Posterior cingulate gyrus (tissue), 11 donors: ENCODE results near the gene ESRRA.

Experiments
- DNase-seq, 10 donors: peaks; one replicate each; pipeline versions ENCODE4 v3.0.0 to v3.0.0-alpha.2; 2020 to 2021; ENCODE audit warnings: mixed read lengths in 3 of 10
- intact Hi-C: fragments of 100-400 bp; cut with DNase I; formaldehyde crosslinking; loops from one replicate; pipeline ENCODE4 v1.15.1; 2023

ESRRA gene

DNA sequence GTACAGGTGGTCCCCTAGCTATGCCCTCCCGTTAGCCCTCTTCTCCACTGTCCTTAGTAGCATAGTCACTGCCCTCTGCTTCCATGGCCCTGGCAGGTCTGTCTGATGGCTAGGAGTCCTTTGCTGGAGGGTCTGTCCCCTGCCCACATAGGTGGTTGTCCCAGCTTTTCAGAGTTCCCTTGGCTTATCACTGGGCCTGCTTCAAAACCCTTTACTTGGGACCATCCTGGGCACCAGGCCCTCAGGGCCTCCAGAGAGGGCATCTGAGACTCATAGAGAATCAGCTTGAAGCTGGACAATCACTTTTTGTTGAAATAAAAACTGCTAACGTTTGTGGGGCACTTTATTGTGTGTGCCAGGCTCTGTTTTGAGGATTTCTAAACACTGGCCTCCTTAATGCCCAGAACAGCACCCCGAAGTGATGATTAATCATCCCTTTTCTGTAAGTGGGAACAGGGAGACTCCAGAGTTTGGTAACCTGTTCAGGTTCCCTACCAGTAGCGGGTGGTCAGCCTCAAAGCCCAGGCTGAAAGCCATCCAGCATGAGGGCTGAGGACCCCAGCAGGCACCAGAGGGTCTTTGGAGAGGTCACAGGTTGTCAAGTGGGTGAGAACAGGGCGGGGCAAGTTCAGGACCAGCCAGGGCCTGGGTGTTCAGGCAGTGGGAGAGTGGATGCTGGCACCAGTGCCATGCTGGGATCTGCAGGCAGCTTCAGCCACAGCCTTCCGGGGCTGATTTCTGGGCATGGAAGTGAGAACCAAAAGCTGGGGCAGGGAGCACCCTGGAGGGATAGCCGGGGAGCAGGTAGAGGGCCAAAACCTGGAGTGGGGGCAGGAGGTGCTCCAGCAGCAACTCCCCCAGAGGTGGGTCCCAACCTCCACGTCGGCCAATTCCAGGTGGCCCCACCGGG lies 14.7 kb upstream of the ESRRA start:
- intact Hi-C loops, result no loop called here
- no peak for DNase-seq

DNA sequence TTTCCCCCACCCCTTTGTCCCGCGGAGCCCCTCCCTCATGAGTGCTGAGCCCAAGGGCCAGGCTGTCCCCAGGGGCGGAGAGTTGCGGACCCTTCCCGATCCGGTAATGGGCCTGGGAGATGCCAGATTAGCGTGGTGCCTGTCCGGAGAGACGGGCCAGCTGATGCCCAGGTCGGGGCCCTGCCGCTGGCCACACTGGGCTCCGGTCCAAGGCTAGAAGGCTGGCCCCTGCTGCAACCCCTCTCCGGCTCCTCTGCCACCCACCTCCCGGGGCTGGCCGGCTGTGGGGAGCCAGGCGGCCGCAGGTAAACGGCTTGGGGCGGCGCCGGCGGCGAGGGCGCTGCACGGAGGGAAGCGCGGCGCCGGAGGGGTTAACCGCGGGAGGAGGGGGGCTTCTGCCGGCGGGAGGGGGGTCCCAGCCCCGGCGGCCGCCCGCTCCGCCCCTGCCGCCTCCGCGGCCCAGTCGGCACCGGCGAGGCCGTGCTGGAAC lies 14.0 kb upstream of the ESRRA start, which contains the start of gene KCNK4:
KCNK4 (plus strand) TSS at position 41 of the 490 bp plus-strand sequence. CDS start 1,717 bp downstream, outside the sequence.
- no peak for DNase-seq
- intact Hi-C loops, result no loop called here

DNA sequence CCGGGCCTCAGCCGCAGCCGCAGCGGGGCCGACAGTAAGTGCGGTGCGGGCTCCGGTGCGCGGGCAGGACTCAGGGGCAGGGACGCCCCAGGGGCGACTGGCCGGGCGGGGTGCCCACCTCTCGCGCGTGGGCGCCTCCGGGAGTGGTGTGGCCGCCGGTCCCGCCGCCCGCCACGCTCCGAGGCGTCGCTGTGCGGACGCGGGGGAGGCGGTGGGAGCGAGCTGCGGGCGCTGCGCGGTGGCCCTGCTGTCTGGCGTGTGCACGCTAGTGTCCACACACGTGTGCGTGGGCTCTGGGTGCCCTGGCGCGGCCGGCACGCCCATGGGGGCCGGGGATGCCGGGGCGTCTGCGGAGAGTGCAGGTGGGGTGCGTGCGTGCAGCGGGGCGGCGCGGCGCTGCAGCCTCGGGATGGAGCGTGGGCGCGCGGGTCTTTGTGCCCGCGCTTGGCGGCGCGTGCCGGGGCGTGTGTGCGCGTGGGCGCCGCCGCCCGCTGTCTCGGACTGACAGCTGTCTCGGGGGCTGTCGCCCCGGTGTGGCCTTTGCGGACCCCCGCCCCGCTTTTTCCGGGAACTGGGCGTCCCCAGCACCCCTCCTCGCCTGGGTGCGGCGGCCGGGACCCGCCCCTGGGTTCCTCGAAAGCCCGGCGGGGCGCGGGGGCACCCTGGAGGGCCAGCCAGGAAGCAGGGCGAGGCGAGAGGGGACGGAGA lies 13.4 kb upstream of the ESRRA start:
- intact Hi-C loops, result no loop called here
- DNase-seq, result peak in 1 of 10 donors; percentile 31

DNA sequence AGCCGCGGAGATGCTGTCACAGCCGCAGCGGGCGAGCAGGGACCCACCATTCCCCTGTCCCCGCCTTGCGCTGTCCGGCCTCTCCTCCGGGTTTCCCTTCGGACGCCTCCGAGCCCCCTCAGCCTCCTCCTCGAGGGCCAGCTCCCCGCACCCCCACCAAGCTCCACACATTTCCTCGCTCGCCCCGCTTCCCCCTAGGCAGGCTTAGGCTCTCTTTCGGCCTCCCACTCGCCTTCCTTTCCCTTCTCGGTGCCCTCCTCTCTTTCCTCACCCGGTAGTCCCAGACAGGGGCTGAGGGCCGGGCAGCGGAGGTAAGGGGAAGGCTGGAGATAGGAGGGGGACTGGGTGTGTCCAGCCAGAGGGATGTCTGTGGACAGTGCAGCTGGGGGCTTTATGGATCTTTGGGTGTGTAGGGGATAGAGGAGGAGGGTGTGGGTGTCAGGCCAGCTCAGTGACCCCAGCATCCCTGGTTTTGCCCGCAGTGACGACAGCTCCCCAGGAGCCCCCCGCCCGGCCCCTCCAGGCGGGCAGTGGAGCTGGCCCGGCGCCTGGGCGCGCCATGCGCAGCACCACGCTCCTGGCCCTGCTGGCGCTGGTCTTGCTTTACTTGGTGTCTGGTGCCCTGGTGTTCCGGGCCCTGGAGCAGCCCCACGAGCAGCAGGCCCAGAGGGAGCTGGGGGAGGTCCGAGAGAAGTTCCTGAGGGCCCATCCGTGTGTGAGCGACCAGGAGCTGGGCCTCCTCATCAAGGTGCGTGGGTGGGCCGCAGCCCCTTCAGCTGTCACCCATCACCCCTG lies 12.7 kb upstream of the ESRRA start:
- intact Hi-C loops, result no loop called here
- no peak for DNase-seq

DNA sequence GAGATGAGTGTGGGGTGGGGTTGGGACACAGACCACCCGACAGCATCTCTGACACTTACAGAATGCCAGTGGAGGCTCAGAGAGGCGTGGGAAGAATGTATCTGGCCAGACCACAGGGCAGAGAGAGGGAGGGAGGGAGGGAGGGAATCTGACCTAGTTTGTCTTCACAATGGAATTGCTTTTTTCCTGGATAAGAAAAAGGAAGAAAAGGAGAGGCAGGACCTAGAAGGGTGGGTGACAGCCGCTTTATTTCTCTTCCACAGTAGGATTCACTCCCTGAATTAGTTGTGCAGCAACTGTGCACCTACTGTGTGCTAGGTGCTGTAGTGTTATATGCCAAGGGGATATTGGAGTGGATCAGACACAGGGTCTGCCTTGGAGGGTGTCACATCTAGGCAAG lies 10.6 kb upstream of the ESRRA start:
- intact Hi-C loops, result no loop called here
- DNase-seq, result no peak

DNA sequence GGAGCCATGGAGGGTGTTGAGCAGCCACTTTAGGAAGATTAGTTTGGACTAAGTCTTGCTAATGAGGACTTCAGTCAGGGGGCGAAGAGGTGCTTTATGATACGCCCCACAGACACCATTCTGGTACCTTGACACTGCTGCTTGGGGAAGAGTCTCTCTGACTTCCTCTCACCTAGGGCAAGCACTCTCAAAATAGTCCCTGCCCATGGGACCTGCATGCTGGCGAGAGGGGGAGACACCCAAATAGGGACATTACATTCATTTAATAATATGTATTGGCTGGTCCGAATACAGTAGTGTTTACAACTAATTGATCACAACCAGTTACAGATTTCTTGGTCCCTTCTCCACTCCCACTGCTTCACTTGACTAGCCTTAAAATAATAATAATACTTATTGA lies 9.6 kb upstream of the ESRRA start:
- intact Hi-C loops, result no loop called here
- DNase-seq, result no peak

DNA sequence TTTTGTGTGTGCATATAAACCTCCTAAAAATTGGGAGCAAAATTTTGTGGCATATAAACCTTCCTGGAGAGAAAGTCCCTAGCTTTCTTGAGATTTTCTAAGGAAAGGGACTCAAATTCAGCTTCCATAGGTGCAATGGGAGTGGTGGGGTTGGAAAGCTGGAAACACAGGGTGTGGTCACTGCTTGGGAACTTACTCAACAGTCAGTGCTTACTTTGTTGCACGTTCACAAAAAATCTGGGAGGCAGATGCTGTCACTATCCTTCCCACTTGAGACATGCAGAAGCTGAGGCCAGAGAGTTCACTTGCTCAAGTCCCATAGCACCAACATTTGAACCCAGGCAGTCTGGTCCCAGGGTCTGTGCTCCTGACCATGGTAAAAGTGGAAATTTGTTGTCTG lies 9.1 kb upstream of the ESRRA start:
- no peak for DNase-seq
- intact Hi-C loops, result no loop called here

DNA sequence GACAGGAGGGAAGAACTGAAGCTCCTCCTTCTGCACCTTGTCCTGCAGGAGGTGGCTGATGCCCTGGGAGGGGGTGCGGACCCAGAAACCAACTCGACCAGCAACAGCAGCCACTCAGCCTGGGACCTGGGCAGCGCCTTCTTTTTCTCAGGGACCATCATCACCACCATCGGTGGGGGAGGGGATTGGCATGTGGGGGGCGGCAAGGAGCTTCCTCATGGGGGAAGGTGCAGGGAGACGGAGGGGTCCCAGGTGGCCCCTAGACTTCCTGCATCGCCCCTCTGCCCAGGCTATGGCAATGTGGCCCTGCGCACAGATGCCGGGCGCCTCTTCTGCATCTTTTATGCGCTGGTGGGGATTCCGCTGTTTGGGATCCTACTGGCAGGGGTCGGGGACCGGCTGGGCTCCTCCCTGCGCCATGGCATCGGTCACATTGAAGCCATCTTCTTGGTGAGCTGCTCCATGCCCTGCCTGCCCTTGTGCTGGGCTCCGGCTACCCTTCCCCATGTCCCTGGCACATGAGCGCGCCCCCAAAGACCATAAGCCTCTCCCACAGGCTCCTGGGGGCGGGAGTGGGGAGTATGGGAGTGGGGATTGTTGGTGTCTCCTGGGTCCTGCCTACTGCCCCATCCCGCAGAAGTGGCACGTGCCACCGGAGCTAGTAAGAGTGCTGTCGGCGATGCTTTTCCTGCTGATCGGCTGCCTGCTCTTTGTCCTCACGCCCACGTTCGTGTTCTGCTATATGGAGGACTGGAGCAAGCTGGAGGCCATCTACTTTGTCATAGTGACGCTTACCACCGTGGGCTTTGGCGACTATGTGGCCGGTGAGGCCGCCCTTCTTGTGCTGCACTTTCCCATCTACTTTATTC lies 8.3 kb upstream of the ESRRA start:
- intact Hi-C loops, result no loop called here
- no peak for DNase-seq

DNA sequence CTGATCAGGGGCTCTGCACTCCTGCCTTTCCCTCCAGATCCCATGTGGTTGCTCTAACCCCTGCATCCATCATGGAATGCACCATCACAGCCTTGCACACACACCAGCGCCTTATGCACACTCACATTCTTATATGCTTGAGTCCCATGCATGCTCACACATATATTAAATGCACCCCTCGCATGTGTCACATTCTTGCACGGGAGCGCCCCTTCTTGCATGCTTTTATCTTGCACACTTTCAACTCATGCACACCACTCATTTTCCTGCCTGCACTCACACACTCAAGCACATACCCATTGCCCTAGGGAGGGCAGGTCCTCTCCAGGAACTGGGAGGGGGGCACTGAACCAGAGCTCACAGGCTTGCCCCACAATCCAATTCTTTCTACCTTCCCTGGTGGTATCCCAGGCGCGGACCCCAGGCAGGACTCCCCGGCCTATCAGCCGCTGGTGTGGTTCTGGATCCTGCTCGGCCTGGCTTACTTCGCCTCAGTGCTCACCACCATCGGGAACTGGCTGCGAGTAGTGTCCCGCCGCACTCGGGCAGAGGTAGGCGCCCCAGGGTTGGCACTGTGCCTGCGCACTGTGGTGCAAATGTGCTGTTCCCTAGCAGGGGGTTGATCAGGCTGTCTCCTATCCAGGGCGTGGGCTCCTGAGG lies 7.5 kb upstream of the ESRRA start:
- intact Hi-C loops, result no loop called here
- no peak for DNase-seq

DNA sequence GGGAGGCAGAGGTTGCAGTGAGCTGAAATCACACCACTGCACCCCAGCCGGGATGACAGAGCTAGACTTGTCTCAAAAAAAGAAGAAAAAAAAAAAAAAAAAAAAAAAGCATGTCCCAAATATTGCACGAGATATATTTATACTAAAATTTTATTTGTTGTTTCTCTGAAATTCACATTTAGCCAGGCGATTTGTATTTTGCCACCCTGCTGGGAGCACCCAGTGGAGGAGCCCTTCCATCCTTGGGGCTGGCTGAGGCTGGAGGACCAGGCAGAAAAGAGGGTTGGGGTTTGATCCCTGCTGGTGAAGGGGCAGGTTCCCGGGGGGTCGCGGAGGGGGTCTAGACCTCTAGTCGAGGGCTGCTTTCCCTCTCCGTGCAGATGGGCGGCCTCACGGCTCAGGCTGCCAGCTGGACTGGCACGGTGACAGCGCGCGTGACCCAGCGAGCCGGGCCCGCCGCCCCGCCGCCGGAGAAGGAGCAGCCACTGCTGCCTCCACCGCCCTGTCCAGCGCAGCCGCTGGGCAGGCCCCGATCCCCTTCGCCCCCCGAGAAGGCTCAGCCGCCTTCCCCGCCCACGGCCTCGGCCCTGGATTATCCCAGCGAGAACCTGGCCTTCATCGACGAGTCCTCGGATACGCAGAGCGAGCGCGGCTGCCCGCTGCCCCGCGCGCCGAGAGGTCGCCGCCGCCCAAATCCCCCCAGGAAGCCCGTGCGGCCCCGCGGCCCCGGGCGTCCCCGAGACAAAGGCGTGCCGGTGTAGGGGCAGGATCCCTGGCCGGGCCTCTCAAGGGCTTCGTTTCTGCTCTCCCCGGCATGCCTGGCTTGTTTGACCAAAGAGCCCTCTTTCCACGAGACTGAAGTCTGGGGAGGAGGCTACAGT lies 6.1 kb upstream of the ESRRA start:
- intact Hi-C loops, result no loop called here
- peak in 9 of 10 donors; percentile 60 to 95 (median 76) for DNase-seq

DNA sequence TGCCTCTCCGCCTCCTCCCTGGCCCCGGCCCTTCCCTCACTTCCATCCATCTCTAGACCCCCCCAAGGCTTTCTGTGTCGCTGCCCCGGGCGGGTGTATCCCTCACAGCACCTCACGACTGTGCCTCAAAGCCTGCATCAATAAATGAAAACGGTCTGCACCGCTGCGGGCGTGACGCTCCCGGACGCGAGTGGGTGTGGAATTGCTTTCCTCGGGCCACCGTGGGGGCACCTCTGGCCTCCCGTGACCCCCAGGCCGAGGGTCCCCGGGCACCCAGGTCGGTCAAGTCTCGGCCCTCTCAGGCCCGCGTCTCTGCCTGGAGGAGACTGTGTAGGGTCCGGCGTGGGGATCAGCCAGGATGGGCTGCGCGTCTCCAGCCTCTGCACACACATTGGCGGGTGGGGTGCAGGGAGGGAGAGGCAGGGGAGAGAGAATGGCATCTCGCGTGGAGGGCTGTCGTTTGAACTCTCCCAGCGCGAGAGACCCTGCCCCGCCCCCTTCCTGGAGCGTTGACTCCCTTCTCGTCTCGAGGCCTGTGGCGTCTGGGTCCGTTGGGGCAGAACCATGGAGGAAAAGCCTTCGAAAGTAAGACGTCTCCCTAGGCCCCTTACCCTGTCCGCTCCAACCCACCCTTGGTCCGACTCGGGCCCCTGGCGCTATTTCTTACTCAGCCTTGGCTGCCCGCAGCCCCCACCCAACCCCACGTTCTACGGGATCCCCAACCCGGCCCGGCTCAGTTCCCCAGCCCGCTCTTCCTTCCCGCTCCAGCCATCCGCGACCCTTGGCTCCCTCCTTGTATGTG lies 5.3 kb upstream of the ESRRA start, which contains the start of gene CATSPERZ:
CATSPERZ (plus strand) TSS at position 512 of the 802 bp plus-strand sequence; CDS start at position 565, 53 bp downstream.
- no peak for DNase-seq
- intact Hi-C loops, result loop anchor here (2.0 to 5.0 kb wide), 2 partner anchors 29 to 48 kb away; partner anchors contain the start of gene PLCB3

DNA sequence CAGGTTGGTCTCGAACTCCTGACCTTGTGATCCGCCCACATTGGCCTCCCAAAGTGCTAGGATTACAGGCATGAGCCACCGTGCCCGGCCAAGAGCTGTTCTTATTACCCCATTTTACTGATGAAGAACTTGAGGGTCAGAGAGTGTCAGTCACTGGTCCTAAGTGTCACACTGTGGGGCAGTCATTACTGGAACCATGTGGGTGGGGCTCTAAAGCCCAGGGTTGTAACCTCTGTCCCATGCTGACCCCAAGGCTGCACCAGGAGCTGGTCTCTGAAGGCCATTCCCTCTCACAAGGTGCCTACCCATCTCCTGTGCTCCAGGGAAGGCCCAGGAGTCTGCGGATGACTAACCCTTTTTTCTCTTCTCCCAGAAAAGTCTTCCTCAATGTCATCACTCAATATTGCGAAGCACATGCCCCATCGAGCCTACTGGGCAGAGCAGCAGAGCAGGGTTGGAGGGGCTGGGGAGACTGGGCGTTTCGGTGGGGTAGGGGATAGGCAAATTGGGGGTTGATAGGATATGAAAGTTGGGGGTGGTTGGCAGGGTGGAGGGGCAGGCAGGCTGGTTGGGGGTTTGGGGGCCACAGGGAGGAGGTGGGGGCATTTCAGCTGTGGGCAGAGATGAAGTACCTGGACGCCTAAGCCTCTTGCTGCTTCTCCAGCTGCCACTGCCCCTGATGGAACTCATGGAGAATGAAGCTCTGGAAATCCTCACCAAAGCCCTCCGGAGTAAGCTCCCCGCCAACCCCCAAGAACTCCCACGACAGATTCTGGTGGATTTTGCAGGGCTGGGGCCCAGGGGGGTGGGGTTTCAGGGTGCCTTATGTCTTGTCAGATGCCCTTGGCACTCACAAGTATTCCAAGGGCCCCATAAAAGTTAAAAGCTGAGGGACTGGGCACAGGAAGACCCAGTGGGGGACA lies 2.0 kb upstream of the ESRRA start:
- DNase-seq, result no peak
- intact Hi-C loops, result loop anchor here (5.0 kb wide), 1 partner anchor 51 kb away; the partner anchor contains the start of gene PLCB3

DNA sequence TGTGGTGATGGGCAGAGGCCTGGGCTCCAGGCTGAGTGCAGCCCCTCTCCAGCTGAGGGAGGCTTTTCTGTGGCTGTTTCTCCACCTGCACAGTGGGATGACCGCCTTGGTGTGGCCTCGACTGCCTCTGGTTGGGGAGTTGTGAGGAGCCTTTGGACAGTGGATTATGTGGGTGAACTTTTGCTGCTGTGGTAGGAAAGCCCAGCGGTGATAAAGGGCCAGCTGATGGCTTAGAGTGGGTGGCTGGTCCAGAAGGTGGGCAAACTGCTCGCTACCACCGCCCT lies 1.4 kb upstream of the ESRRA start:
- DNase-seq, result no peak
- intact Hi-C loops, result loop anchor here (5.0 kb wide), 1 partner anchor 52 kb away; the partner anchor contains the start of gene PLCB3

DNA sequence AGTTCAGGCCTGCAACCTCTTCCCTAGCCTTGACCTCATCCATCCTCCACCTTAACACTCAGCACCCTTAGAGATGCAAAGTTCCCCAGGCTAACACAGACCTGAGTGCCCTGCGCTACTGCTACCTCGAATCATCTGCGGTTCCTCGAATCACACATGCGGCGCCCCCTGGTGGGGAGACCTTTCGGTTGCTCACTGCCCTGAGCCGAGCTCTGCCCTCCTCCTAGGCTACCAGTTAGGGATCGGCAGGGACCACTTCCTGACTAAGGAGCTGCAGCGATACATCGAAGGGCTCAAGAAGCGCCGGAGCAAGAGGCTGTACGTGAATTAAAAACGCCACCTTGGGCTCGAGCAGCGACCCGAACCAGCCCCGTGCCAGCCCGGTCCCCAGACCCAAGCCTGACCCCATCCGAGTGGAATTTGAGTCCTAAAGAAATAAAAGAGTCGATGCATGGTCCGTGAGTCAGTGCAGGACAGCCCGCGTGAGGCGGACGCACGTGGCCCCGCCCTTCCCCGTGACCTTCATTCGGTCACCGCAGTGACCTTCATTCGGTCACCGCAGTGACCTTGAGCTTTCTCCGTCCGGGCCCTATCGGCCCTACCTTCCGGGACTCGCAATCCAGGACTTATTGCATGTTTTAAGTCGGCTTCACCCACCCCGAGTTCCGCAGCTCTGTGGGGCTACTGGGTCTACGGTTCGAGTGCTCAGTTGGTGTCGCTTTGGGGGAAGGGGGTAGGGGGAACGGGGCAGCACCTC lies 830 bp upstream of the ESRRA start:
- intact Hi-C loops, result loop anchor here (1.0 to 5.0 kb wide), 2 partner anchors 19 to 52 kb away; partner anchors contain the start of genes GPR137 and PLCB3
- peak; percentile 84 to 99 (median 94) for DNase-seq
